ENCODE data around the gene MORC1. TPM values are rescaled to one million over a fixed set of nuclear protein-coding genes. Genes with fewer than 3 reads are reported as not detected.
A peak's percentile ranks its signal among the peaks of the same experiment; 100 is the strongest.
"Not testable (repeated sequence)": the region's sequence is repeated elsewhere in the genome, so short reads cannot be mapped to it uniquely, and the experiment has no call there.

MORC1 gene
- polyA plus RNA-seq, 1 donor from 2014 or later = not detected

GRCh38 chr3:109080090-109080489 lies 37.8 kb downstream of the MORC1 start:
- H3K4me1 Mint-ChIP-seq, H3K4me3 Mint-ChIP-seq, H3K9me3 Mint-ChIP-seq, H3K36me3 Mint-ChIP-seq, H3K27ac Mint-ChIP-seq: not testable (repeated sequence)
- peaks cover 11% of the 10 kb centered on the region for H3K27me3 Mint-ChIP-seq

- H3K4me1 Mint-ChIP-seq = peaks cover 3 to 7% (median 6%) of the 10 kb centered on the region in 3 donors
- H3K36me3 Mint-ChIP-seq = no peaks in the 10 kb centered on the region
- peak overlapping the region in 1 of 4 donors; percentile 51 for H3K4me3 Mint-ChIP-seq
- H3K27ac Mint-ChIP-seq = no peak overlapping the region
- no peaks in the 10 kb centered on the region for H3K9me3 Mint-ChIP-seq
- peaks cover 9% of the 10 kb centered on the region for H3K27me3 Mint-ChIP-seq
Observed at GRCh38 chr3:109073116-109073515, 44.8 kb downstream of the MORC1 start.

- peaks cover 3 to 7% (median 6%) of the 10 kb centered on the region in 3 donors for H3K4me1 Mint-ChIP-seq
- no peaks in the 10 kb centered on the region for H3K9me3 Mint-ChIP-seq
- peaks cover 9% of the 10 kb centered on the region for H3K27me3 Mint-ChIP-seq
- H3K4me3 Mint-ChIP-seq = peak overlapping the region in 1 of 4 donors; percentile 7
- no peaks in the 10 kb centered on the region for H3K36me3 Mint-ChIP-seq
- H3K27ac Mint-ChIP-seq = no peak overlapping the region
Observed at GRCh38 chr3:109072194-109072593, 45.7 kb downstream of the MORC1 start.

- H3K4me1 Mint-ChIP-seq = peaks cover 3 to 7% (median 6%) of the 10 kb centered on the region in 3 donors
- no peak overlapping the region for H3K27ac Mint-ChIP-seq
- no peaks in the 10 kb centered on the region for H3K36me3 Mint-ChIP-seq
- no peak overlapping the region for H3K4me3 Mint-ChIP-seq
- H3K9me3 Mint-ChIP-seq = no peaks in the 10 kb centered on the region
- peaks cover 9% of the 10 kb centered on the region for H3K27me3 Mint-ChIP-seq
Observed at GRCh38 chr3:109071350-109072142, 46.4 kb downstream of the MORC1 start.

- H3K4me3 Mint-ChIP-seq = no peak overlapping the region
- H3K27ac Mint-ChIP-seq = no peak overlapping the region
- H3K9me3 Mint-ChIP-seq = no peaks in the 10 kb centered on the region
- no peaks in the 10 kb centered on the region for H3K36me3 Mint-ChIP-seq
- H3K4me1 Mint-ChIP-seq = peaks cover 3 to 7% (median 6%) of the 10 kb centered on the region in 3 donors
- peaks cover 7% of the 10 kb centered on the region for H3K27me3 Mint-ChIP-seq
Observed at GRCh38 chr3:109070211-109070610, 47.7 kb downstream of the MORC1 start.

GRCh38 chr3:109066864-109067263 lies 51.1 kb downstream of the MORC1 start:
- Mint-ChIP-seq H3K36me3 (no peaks in the 10 kb centered on the region), H3K9me3 (no peaks in the 10 kb centered on the region), H3K27ac (no peak overlapping the region), H3K27me3 (peaks cover 3% of the 10 kb centered on the region), H3K4me3 (no peak overlapping the region), H3K4me1 (peaks cover 0 to 2% (median under 1%) of the 10 kb centered on the region in 3 donors)

GRCh38 chr3:109059264-109059663 lies 58.7 kb downstream of the MORC1 start:
- H3K4me1 Mint-ChIP-seq = peaks cover 4 to 9% (median 8%) of the 10 kb centered on the region in 3 donors
- no peaks in the 10 kb centered on the region for H3K9me3 Mint-ChIP-seq
- H3K36me3 Mint-ChIP-seq = no peaks in the 10 kb centered on the region
- H3K27me3 Mint-ChIP-seq = peaks cover 5% of the 10 kb centered on the region
- H3K4me3 Mint-ChIP-seq = no peak overlapping the region
- no peak overlapping the region for H3K27ac Mint-ChIP-seq

GRCh38 chr3:109057616-109058015 lies 60.3 kb downstream of the MORC1 start:
- Mint-ChIP-seq H3K27me3 (peaks cover 4% of the 10 kb centered on the region), H3K36me3 (no peaks in the 10 kb centered on the region), H3K27ac (no peak overlapping the region), H3K4me1 (peaks cover 4 to 9% (median 8%) of the 10 kb centered on the region in 3 donors), H3K9me3 (peaks cover 0 to 2% (median 0%) of the 10 kb centered on the region in 3 donors), H3K4me3 (no peak overlapping the region)

- H3K27me3 Mint-ChIP-seq = peaks cover 4% of the 10 kb centered on the region
- H3K36me3 Mint-ChIP-seq = no peaks in the 10 kb centered on the region
- peaks cover 4 to 9% (median 8%) of the 10 kb centered on the region in 3 donors for H3K4me1 Mint-ChIP-seq
- H3K4me3 Mint-ChIP-seq = no peak overlapping the region
- peaks cover 0 to 2% (median 0%) of the 10 kb centered on the region in 3 donors for H3K9me3 Mint-ChIP-seq
- H3K27ac Mint-ChIP-seq = no peak overlapping the region
Observed at GRCh38 chr3:109057056-109057455, 60.9 kb downstream of the MORC1 start.

GRCh38 chr3:109050591-109051167 lies 67.3 kb downstream of the MORC1 start:
- H3K4me3 Mint-ChIP-seq = no peak overlapping the region
- peaks cover 0 to 2% (median 0%) of the 10 kb centered on the region in 3 donors for H3K9me3 Mint-ChIP-seq
- H3K36me3 Mint-ChIP-seq = no peaks in the 10 kb centered on the region
- no peak overlapping the region for H3K27ac Mint-ChIP-seq
- H3K4me1 Mint-ChIP-seq = peaks cover 0 to 3% (median 0%) of the 10 kb centered on the region in 3 donors
- no peaks in the 10 kb centered on the region for H3K27me3 Mint-ChIP-seq

GRCh38 chr3:109047366-109047765 lies 70.6 kb downstream of the MORC1 start:
- Mint-ChIP-seq H3K27me3 (no peaks in the 10 kb centered on the region), H3K4me3 (no peak overlapping the region), H3K9me3 (no peaks in the 10 kb centered on the region), H3K36me3 (no peaks in the 10 kb centered on the region), H3K4me1 (no peaks in the 10 kb centered on the region), H3K27ac (no peak overlapping the region)

- H3K27ac Mint-ChIP-seq = peak overlapping the region in 1 of 3 donors; percentile 69
- no peak overlapping the region for H3K4me3 Mint-ChIP-seq
- H3K4me1 Mint-ChIP-seq = no peaks in the 10 kb centered on the region
- H3K36me3 Mint-ChIP-seq = no peaks in the 10 kb centered on the region
- no peaks in the 10 kb centered on the region for H3K9me3 Mint-ChIP-seq
- H3K27me3 Mint-ChIP-seq = no peaks in the 10 kb centered on the region
Observed at GRCh38 chr3:109045271-109046040, 72.5 kb downstream of the MORC1 start.

- Mint-ChIP-seq H3K4me3 (no peak overlapping the region), H3K4me1 (peaks cover 0 to 3% (median 0%) of the 10 kb centered on the region in 3 donors)
Observed at GRCh38 chr3:109035082-109035481, 82.9 kb downstream of the MORC1 start.

GRCh38 chr3:109033000-109033660 lies 84.8 kb downstream of the MORC1 start:
- H3K4me3 Mint-ChIP-seq = no peak overlapping the region
- no peak overlapping the region for H3K27ac Mint-ChIP-seq
- H3K9me3 Mint-ChIP-seq = peaks cover 0 to 2% (median 0%) of the 10 kb centered on the region in 3 donors
- peaks cover 0 to 3% (median 0%) of the 10 kb centered on the region in 3 donors for H3K4me1 Mint-ChIP-seq
- peaks cover 6% of the 10 kb centered on the region for H3K27me3 Mint-ChIP-seq
- H3K36me3 Mint-ChIP-seq = no peaks in the 10 kb centered on the region

More at GRCh38 chr3:109035082-109035481, 82.9 kb downstream of the MORC1 start:
- H3K36me3 Mint-ChIP-seq = peaks cover 1% of the 10 kb centered on the region
- H3K27ac Mint-ChIP-seq = no peak overlapping the region
- H3K27me3 Mint-ChIP-seq = peaks cover 6% of the 10 kb centered on the region
- peaks cover 0 to 2% (median 0%) of the 10 kb centered on the region in 3 donors for H3K9me3 Mint-ChIP-seq

Data from IgD-negative memory B cell (primary cell).